HepG2 (cell line): ENCODE data around the gene CARMIL3. TPM values are rescaled to one million over a fixed set of nuclear protein-coding genes. Genes with fewer than 3 reads are reported as not detected.
A peak's percentile ranks its signal among the peaks of the same experiment; 100 is the strongest.

Source experiments
- ARNTL ChIP-seq: sonication (generic); formaldehyde crosslinking; IDR thresholded peaks from 2 replicates; pipeline ENCODE4 v1.4.0; 2020; ENCODE audit warnings: mild to moderate bottlenecking, missing genetic modification reagents
- ATF7-NPFF ChIP-seq: sonication (generic); formaldehyde crosslinking; IDR thresholded peaks from 2 replicates; pipeline ENCODE4 v1.8.1; 2023; ENCODE audit warnings: mild to moderate bottlenecking, low read depth, missing genetic modification reagents, moderate library complexity
- FOXM1 ChIP-seq: sonication (generic); formaldehyde crosslinking; IDR thresholded peaks from 2 replicates; pipeline ENCODE4 v1.5.0; 2020; ENCODE audit warnings: missing genetic modification reagents
- HNF4G ChIP-seq, 2 experiments: sonication (generic) in 1 of 2; formaldehyde crosslinking in 1 of 2; IDR thresholded peaks; 2 replicates each; pipeline versions ENCODE4 v1.4.0 to v1.6.1; 2011 to 2020; ENCODE audit warnings: borderline replicate concordance in 2 of 2, low read depth in 2 of 2, mild to moderate bottlenecking in 2 of 2, low read length in 1 of 2, missing genetic modification reagents in 1 of 2, moderate library complexity in 1 of 2
- KLF13 ChIP-seq: sonication (generic); formaldehyde crosslinking; IDR thresholded peaks from 2 replicates; pipeline ENCODE4 v1.4.0; 2020; ENCODE audit warnings: mild to moderate bottlenecking, missing genetic modification reagents
- MAF1 ChIP-seq: sonication (generic); formaldehyde crosslinking; IDR thresholded peaks from 2 replicates; pipeline ENCODE4 v1.5.0; 2020; ENCODE audit warnings: missing genetic modification reagents, borderline replicate concordance
- MIER2 ChIP-seq: IDR thresholded peaks from 2 replicates; pipeline ENCODE4 v1.6.1; 2016; ENCODE audit warnings: missing biosample characterization, missing genetic modification reagents
- NPAS2 ChIP-seq: sonication (generic); formaldehyde crosslinking; IDR thresholded peaks from 2 replicates; pipeline ENCODE4 v1.8.0; 2022; ENCODE audit warnings: mild to moderate bottlenecking, missing genetic modification reagents, borderline replicate concordance
- SMAD1 ChIP-seq: sonication (generic); formaldehyde crosslinking; IDR thresholded peaks from 2 replicates; pipeline ENCODE4 v1.4.0; 2020; ENCODE audit warnings: missing genetic modification reagents, low read depth, mild to moderate bottlenecking, borderline replicate concordance
- YEATS4 ChIP-seq: sonication (generic); formaldehyde crosslinking; IDR thresholded peaks from 2 replicates; pipeline ENCODE4 v1.4.0; 2020; ENCODE audit warnings: missing genetic modification reagents, borderline replicate concordance
- ZFP41 ChIP-seq: sonication (generic); formaldehyde crosslinking; IDR thresholded peaks from 2 replicates; pipeline ENCODE4 v1.4.0; 2020; ENCODE audit warnings: mild to moderate bottlenecking, missing genetic modification reagents, borderline replicate concordance
- ZNF17 ChIP-seq: sonication (generic); formaldehyde crosslinking; IDR thresholded peaks from 2 replicates; pipeline ENCODE4 v1.5.0; 2020; ENCODE audit warnings: mild to moderate bottlenecking, missing genetic modification reagents
- ZNF333 ChIP-seq: sonication (generic); formaldehyde crosslinking; IDR thresholded peaks from 2 replicates; pipeline ENCODE4 v1.4.0; 2020; ENCODE audit warnings: mild to moderate bottlenecking, missing genetic modification reagents, borderline replicate concordance
- ZNF512 ChIP-seq: sonication (generic); formaldehyde crosslinking; IDR thresholded peaks from 2 replicates; pipeline ENCODE4 v1.4.0; 2020; ENCODE audit warnings: mild to moderate bottlenecking, missing genetic modification reagents
- ZNF569 ChIP-seq: sonication (generic); formaldehyde crosslinking; IDR thresholded peaks from 2 replicates; pipeline ENCODE4 v1.5.0; 2020; ENCODE audit warnings: mild to moderate bottlenecking, missing genetic modification reagents, moderate library complexity, borderline replicate concordance
- ZNF781 ChIP-seq: sonication (generic); formaldehyde crosslinking; IDR thresholded peaks from 2 replicates; pipeline ENCODE4 v1.5.1; 2020; ENCODE audit warnings: borderline replicate concordance, mild to moderate bottlenecking, missing genetic modification reagents; ENCODE audit errors: not compliant biosample characterization
- ZNF788 ChIP-seq: sonication (generic); formaldehyde crosslinking; IDR thresholded peaks from 2 replicates; pipeline ENCODE4 v1.5.0; 2020; ENCODE audit warnings: mild to moderate bottlenecking, missing genetic modification reagents, borderline replicate concordance
- polyA plus RNA-seq, 8 experiments: library from polyadenylated mRNA; depleted of rRNA in 3 of 8; stranded (reverse) in 7 of 8; unstranded in 1 of 8; fragments of >200 nt; fragmentation: Illumina TruSeq in 4 of 8; extraction: Trizol in 4 of 8; gene quantifications; 2 replicates each; pipeline versions ENCODE4 v1.2.1 to v1.2.3, GENCODE V29; 2011 to 2016; ENCODE audit warnings: low read depth in 4 of 8, missing spikeins in 1 of 8, mixed read lengths in 1 of 8; ENCODE audit not compliant: insufficient read depth in 1 of 8
- total RNA-seq, 5 experiments: library from RNA; depleted of rRNA; stranded (reverse); fragments of >200 nt; fragmentation: Illumina TruSeq; extraction: Trizol; gene quantifications; 2 replicates each; pipeline ENCODE4 v1.2.3, GENCODE V29; 2016; ENCODE audit warnings: low read depth in 1 of 5
- TF ChIP-seq, protein P1 (sequence below): sonication (generic); formaldehyde crosslinking; conservative IDR thresholded peaks from 2 replicates; pipeline ENCODE4 v1.4.0; 2020; ENCODE audit warnings: missing genetic modification reagents
- TF ChIP-seq, protein P2 (sequence below): sonication (generic); formaldehyde crosslinking; IDR thresholded peaks from 2 replicates; pipeline ENCODE4 v1.9.0; 2021; ENCODE audit warnings: missing genetic modification reagents, mild to moderate bottlenecking, borderline replicate concordance
- TF ChIP-seq, protein P3 (sequence below): sonication (generic); formaldehyde crosslinking; IDR thresholded peaks from 2 replicates; pipeline ENCODE4 v1.5.0; 2020; ENCODE audit warnings: missing genetic modification reagents, mild to moderate bottlenecking, borderline replicate concordance

The CARMIL3 gene
- total and polyA plus RNA-seq, 2 of the 13 experiments (the other 11 are each of a cell fraction or from before 2014, with no cell fraction given) = 0.27 to 0.55 TPM

DNA sequence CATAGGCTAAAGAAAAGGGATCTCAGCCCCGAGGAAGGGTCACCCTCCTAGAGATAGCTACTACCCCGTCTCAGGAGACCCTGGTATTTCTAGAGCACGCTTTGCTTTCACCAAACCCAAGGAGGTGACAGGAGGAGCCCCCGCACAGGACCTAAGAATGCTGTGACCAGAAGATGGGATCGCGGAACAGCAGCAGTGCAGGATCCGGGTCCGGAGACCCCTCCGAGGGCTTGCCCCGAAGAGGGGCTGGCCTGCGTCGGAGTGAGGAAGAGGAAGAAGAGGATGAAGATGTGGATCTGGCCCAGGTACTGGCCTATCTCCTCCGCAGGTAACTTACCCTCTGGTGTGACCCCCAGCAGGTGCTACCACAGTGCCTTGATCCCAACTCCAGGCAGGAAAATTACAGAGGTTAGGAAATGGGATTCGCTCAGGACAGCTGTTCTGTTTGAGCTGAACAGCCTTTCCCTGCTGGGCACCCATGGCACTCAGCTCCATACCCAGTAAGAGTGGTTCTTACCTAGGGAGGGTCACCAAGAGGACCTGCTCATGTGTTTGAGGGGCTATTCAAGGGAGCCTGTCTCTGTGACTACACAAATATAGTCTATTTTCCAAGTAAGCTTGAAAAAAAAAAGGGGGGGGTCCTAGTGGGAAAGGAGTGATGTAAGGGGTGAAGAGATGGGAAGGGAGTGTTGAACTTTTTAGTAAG is 63.8 kb downstream of the CARMIL3 start (continued):
- TF ChIP-seq NPAS2 (CRISPR knock-in tag) (no peak), KLF13 (CRISPR knock-in tag) (no peak; the same call in 1 of the 2 replicates), ZNF781 (no peak), ATF7-NPFF (CRISPR knock-in tag) (peak; percentile 64; the same call in 1 of the 2 replicates), FOXM1 (CRISPR knock-in tag) (no peak), YEATS4 (CRISPR knock-in tag) (no peak), ZNF788 (no peak), ZNF569 (no peak), ZNF512 (CRISPR knock-in tag) (no peak), MAF1 (CRISPR knock-in tag) (peak; percentile 46; the same call in 1 of the 2 replicates), ARNTL (CRISPR knock-in tag) (no peak), ZNF333 (CRISPR knock-in tag) (no peak; the same call in 1 of the 2 replicates), ZNF17 (CRISPR knock-in tag) (peak; percentile 86; the same call in 1 of the 2 replicates), HNF4G (IDR thresholded peaks at IDR 0.05; ENCODE audit: borderline replicate concordance, low read depth, low read length) (no peak), HNF4G (CRISPR knock-in tag; IDR thresholded peaks at IDR 0.05; ENCODE audit: borderline replicate concordance, low read depth) (peak; percentile 71; the same call in 1 of the 2 replicates), SMAD1 (CRISPR knock-in tag) (no peak), MIER2 (CRISPR knock-in tag) (no peak; the same call in 1 of the 2 replicates), ZFP41 (CRISPR knock-in tag) (no peak)
- TF ChIP-seq, protein P1, sequence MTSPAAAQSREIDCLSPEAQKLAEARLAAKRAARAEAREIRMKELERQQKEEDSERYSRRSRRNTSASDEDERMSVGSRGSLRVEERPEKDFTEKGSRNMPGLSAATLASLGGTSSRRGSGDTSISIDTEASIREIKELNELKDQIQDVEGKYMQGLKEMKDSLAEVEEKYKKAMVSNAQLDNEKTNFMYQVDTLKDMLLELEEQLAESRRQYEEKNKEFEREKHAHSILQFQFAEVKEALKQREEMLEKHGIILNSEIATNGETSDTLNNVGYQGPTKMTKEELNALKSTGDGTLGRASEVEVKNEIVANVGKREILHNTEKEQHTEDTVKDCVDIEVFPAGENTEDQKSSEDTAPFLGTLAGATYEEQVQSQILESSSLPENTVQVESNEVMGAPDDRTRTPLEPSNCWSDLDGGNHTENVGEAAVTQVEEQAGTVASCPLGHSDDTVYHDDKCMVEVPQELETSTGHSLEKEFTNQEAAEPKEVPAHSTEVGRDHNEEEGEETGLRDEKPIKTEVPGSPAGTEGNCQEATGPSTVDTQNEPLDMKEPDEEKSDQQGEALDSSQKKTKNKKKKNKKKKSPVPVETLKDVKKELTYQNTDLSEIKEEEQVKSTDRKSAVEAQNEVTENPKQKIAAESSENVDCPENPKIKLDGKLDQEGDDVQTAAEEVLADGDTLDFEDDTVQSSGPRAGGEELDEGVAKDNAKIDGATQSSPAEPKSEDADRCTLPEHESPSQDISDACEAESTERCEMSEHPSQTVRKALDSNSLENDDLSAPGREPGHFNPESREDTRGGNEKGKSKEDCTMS = 0 out of 2 replicates have a peak, but pooled peaks have one; percentile 64
- TF ChIP-seq, protein P2, sequence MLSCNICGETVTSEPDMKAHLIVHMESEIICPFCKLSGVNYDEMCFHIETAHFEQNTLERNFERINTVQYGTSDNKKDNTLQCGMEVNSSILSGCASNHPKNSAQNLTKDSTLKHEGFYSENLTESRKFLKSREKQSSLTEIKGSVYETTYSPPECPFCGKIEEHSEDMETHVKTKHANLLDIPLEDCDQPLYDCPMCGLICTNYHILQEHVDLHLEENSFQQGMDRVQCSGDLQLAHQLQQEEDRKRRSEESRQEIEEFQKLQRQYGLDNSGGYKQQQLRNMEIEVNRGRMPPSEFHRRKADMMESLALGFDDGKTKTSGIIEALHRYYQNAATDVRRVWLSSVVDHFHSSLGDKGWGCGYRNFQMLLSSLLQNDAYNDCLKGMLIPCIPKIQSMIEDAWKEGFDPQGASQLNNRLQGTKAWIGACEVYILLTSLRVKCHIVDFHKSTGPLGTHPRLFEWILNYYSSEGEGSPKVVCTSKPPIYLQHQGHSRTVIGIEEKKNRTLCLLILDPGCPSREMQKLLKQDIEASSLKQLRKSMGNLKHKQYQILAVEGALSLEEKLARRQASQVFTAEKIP (CRISPR knock-in tag) = no peak
- TF ChIP-seq, protein P3, sequence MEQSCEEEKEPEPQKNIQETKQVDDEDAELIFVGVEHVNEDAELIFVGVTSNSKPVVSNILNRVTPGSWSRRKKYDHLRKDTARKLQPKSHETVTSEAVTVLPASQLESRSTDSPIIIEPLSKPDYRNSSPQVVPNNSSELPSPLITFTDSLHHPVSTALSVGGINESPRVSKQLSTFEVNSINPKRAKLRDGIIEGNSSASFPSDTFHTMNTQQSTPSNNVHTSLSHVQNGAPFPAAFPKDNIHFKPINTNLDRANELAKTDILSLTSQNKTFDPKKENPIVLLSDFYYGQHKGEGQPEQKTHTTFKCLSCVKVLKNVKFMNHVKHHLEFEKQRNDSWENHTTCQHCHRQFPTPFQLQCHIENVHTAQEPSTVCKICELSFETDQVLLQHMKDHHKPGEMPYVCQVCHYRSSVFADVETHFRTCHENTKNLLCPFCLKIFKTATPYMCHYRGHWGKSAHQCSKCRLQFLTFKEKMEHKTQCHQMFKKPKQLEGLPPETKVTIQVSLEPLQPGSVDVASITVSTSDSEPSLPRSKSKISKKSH = peak; percentile 88
